Fibroblast of mammary gland (primary cell): ENCODE measurements around the gene PLCXD3.

Experiments used
- DNase-seq: peaks from one replicate; pipeline ENCODE4 v3.0.0-alpha.2; 2010; ENCODE audit warnings: low read depth
- H3K4me3 ChIP-seq: 2 replicates; pipeline ENCODE4 v1.5.1; 2011; ENCODE audit warnings: low read depth, mild to moderate bottlenecking, low read length, moderate library complexity; ENCODE audit not compliant: control insufficient read depth
- CTCF ChIP-seq: conservative IDR thresholded peaks from 2 replicates; pipeline ENCODE4 v1.5.1; 2011; ENCODE audit warnings: low read depth, low read length, inconsistent platforms; ENCODE audit not compliant: control insufficient read depth, insufficient read depth

The PLCXD3 gene

GRCh38 chr5:41510176-41510831 is at the start of gene PLCXD3:
Gene PLCXD3, minus strand, starts transcription at chr5:41510601. Its CDS starts 75 bp downstream, at chr5:41510526.
- DNase-seq, result no peak
- peak within 1 kb of the TSS; percentile 61 for H3K4me3 ChIP-seq
- no peak for TF ChIP-seq CTCF

- no peak overlapping the region for H3K4me3 ChIP-seq
- no peak for DNase-seq
- no peak for TF ChIP-seq CTCF
Measured at GRCh38 chr5:41559184-41559583, 48.8 kb upstream of the PLCXD3 start.

GRCh38 chr5:41558295-41558694 is 47.9 kb upstream of the PLCXD3 start:
- no peak for DNase-seq
- H3K4me3 ChIP-seq, result no peak overlapping the region
- TF ChIP-seq CTCF, result no peak

GRCh38 chr5:41547991-41548390 is 37.6 kb upstream of the PLCXD3 start:
- H3K4me3 ChIP-seq, result no peak overlapping the region
- no peak for DNase-seq
- no peak for TF ChIP-seq CTCF

GRCh38 chr5:41542183-41542582 is 31.8 kb upstream of the PLCXD3 start:
- no peak overlapping the region for H3K4me3 ChIP-seq
- DNase-seq, result no peak
- no peak for TF ChIP-seq CTCF

- DNase-seq, result peak; percentile 2
- TF ChIP-seq CTCF, result no peak
- no peak overlapping the region for H3K4me3 ChIP-seq
Measured at GRCh38 chr5:41539454-41539853, 29.1 kb upstream of the PLCXD3 start.

GRCh38 chr5:41537581-41537980 is 27.2 kb upstream of the PLCXD3 start:
- TF ChIP-seq CTCF, result no peak
- DNase-seq, result peak; percentile 1
- H3K4me3 ChIP-seq, result no peak overlapping the region
